ENCODE measurements around the gene BPIFB4.

- no peak for TF ChIP-seq NRF1 (conservative IDR thresholded peaks at IDR 0.05 in 1 of 2, IDR thresholded peaks at IDR 0.05 in 1 of 2)
- TF ChIP-seq ZC3H8 (IDR thresholded peaks at IDR 0.05), result no peak
- no peak for TF ChIP-seq MYNN (IDR thresholded peaks at IDR 0.05)
- TF ChIP-seq MYNN (CRISPR knock-in tag; IDR thresholded peaks at IDR 0.05), result no peak
- TF ChIP-seq, protein P1, sequence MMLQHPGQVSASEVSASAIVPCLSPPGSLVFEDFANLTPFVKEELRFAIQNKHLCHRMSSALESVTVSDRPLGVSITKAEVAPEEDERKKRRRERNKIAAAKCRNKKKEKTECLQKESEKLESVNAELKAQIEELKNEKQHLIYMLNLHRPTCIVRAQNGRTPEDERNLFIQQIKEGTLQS (IDR thresholded peaks at IDR 0.05), result no peak
- TF ChIP-seq, protein P1 (CRISPR knock-in tag; conservative IDR thresholded peaks at IDR 0.05), result no peak
- TF ChIP-seq C11orf30 (IDR thresholded peaks at IDR 0.05; ENCODE audit: low read depth), result no peak
- no peak for TF ChIP-seq CTCF (IDR thresholded peaks at IDR 0.05 in 2 of 3, conservative IDR thresholded peaks at IDR 0.05 in 1 of 3; ENCODE audit: insufficient read depth in 2 of 3, low read depth in 1 of 3, low read length in 3 of 3)
- no peak for TF ChIP-seq ZBTB26 (CRISPR knock-in tag; IDR thresholded peaks at IDR 0.05)
Observed at GRCh38 chr20:33105316-33105924, 26.0 kb downstream of the BPIFB4 start.

All from K562 (cell line).